H9 (cell line): ENCODE measurements around the gene ZC4H2. TPM values are rescaled to one million over a fixed set of nuclear protein-coding genes. Genes with fewer than 3 reads are reported as not detected.

Experiments used
- DNase-seq: peaks from one replicate; pipeline ENCODE4 v3.0.0-alpha.2; 2017
- H2AFZ ChIP-seq: one replicate; pipeline ENCODE4 v1.6.1; 2013; ENCODE audit warnings: mild to moderate bottlenecking, low read length, control low read depth, moderate library complexity
- H2AK5ac ChIP-seq: 2 replicates; pipeline ENCODE4 v1.6.1; 2013; ENCODE audit warnings: low read length, control low read depth, mixed read lengths; ENCODE audit not compliant: insufficient read length
- H2BK120ac ChIP-seq: one replicate; pipeline ENCODE4 v1.6.1; 2013; ENCODE audit warnings: low read depth, mild to moderate bottlenecking, low read length, control low read depth, inconsistent platforms; ENCODE audit not compliant: poor library complexity, severe bottlenecking
- H2BK12ac ChIP-seq: 2 replicates; pipeline ENCODE4 v1.6.1; 2013; ENCODE audit warnings: low read length, control low read depth, mixed read lengths, low read depth; ENCODE audit not compliant: insufficient read length
- H2BK15ac ChIP-seq: 2 replicates; pipeline ENCODE4 v1.6.1; 2013; ENCODE audit warnings: low read depth, low read length, control low read depth
- H2BK20ac ChIP-seq: one replicate; pipeline ENCODE4 v1.6.1; 2013; ENCODE audit warnings: low read depth, mild to moderate bottlenecking, low read length, control low read depth, inconsistent platforms; ENCODE audit not compliant: poor library complexity, severe bottlenecking
- H2BK5ac ChIP-seq: 2 replicates; pipeline ENCODE4 v1.6.1; 2013; ENCODE audit warnings: low read length, control low read depth, mixed read lengths; ENCODE audit not compliant: insufficient read length
- H3K14ac ChIP-seq: 2 replicates; pipeline ENCODE4 v1.6.1; 2013; ENCODE audit warnings: low read length, control low read depth; ENCODE audit not compliant: insufficient read depth
- H3K18ac ChIP-seq: 2 replicates; pipeline ENCODE4 v1.6.1; 2013; ENCODE audit warnings: low read depth, mild to moderate bottlenecking, mixed read lengths, low read length, control low read depth; ENCODE audit not compliant: insufficient read length
- H3K23ac ChIP-seq: 2 replicates; pipeline ENCODE4 v1.6.1; 2013; ENCODE audit warnings: low read length, control low read depth, mixed read lengths, low read depth; ENCODE audit not compliant: insufficient read length
- H3K23me2 ChIP-seq: 2 replicates; pipeline ENCODE4 v1.6.1; 2013; ENCODE audit warnings: low read depth, mild to moderate bottlenecking, mixed read lengths, low read length, control low read depth; ENCODE audit not compliant: insufficient read length, poor library complexity, severe bottlenecking
- H3K27ac ChIP-seq: 2 replicates; pipeline ENCODE4 v1.5.1; 2013; ENCODE audit warnings: low read length, control low read depth, mixed read lengths, low read depth; ENCODE audit not compliant: insufficient read length
- H3K27me3 ChIP-seq: 2 replicates; pipeline ENCODE4 v1.6.1; 2013; ENCODE audit warnings: low read length, control low read depth, inconsistent platforms; ENCODE audit not compliant: insufficient read depth
- H3K4ac ChIP-seq: 2 replicates; pipeline ENCODE4 v1.6.1; 2013; ENCODE audit warnings: low read depth, mild to moderate bottlenecking, control low read depth, inconsistent platforms, low read length, moderate library complexity
- H3K4me1 ChIP-seq: 2 replicates; pipeline ENCODE4 v1.6.1; 2013; ENCODE audit warnings: low read length, control low read depth, inconsistent platforms; ENCODE audit not compliant: insufficient read depth
- H3K4me2 ChIP-seq: 2 replicates; pipeline ENCODE4 v1.6.1; 2013; ENCODE audit warnings: low read length, control low read depth, mixed read lengths; ENCODE audit not compliant: insufficient read length, insufficient read depth
- H3K56ac ChIP-seq: 2 replicates; pipeline ENCODE4 v1.6.1; 2013; ENCODE audit warnings: low read depth, mild to moderate bottlenecking, mixed read lengths, low read length, control low read depth; ENCODE audit not compliant: insufficient read length
- H3K79me1 ChIP-seq: 2 replicates; pipeline ENCODE4 v1.6.1; 2013; ENCODE audit warnings: low read depth, mild to moderate bottlenecking, moderate library complexity, low read length, control low read depth, inconsistent platforms; ENCODE audit not compliant: insufficient read depth, poor library complexity, severe bottlenecking
- H3K79me2 ChIP-seq: 2 replicates; pipeline ENCODE4 v1.6.1; 2013; ENCODE audit warnings: low read length, control low read depth, inconsistent platforms; ENCODE audit not compliant: insufficient read depth
- H3K9ac ChIP-seq: 2 replicates; pipeline ENCODE4 v1.6.1; 2013; ENCODE audit warnings: low read length, control low read depth, mixed read lengths; ENCODE audit not compliant: insufficient read length; ENCODE audit errors: extremely low read depth
- H3K9me3 ChIP-seq: one replicate; pipeline ENCODE4 v1.6.1; 2013; ENCODE audit warnings: low read depth, low read length, inconsistent platforms; ENCODE audit not compliant: control insufficient read depth
- H3T11ph ChIP-seq: one replicate; pipeline ENCODE4 v1.6.1; 2013; ENCODE audit warnings: mild to moderate bottlenecking, low read length, control low read depth, inconsistent platforms
- H4K20me1 ChIP-seq: one replicate; pipeline ENCODE4 v1.6.1; 2013; ENCODE audit not compliant: control insufficient read depth, insufficient read length, insufficient read depth
- H4K5ac ChIP-seq: 2 replicates; pipeline ENCODE4 v1.6.1; 2013; ENCODE audit warnings: low read depth, mild to moderate bottlenecking, mixed read lengths, low read length, control low read depth; ENCODE audit not compliant: insufficient read length
- H4K8ac ChIP-seq: replicated peaks from 2 replicates; pipeline ENCODE4 v1.6.1; 2013; ENCODE audit warnings: low read length, control low read depth, mixed read lengths, low read depth; ENCODE audit not compliant: insufficient read length
- H4K91ac ChIP-seq: 2 replicates; pipeline ENCODE4 v1.6.1; 2013; ENCODE audit warnings: low read depth, mild to moderate bottlenecking, moderate library complexity, mixed read lengths, low read length, control low read depth; ENCODE audit not compliant: insufficient read length
- H3K27ac Mint-ChIP-seq, 3 experiments: 2 replicates in 2 of 3; 3 replicates in 1 of 3; pipeline ENCODE4 v1.8.0; 2020 to 2021; ENCODE audit warnings: mixed read lengths in 3 of 3, mild to moderate bottlenecking in 1 of 3, moderate library complexity in 1 of 3
- H3K27me3 Mint-ChIP-seq: 2 replicates; pipeline ENCODE4 v1.8.0; 2021; ENCODE audit warnings: low read depth, mild to moderate bottlenecking, moderate library complexity, mixed read lengths
- H3K36me3 Mint-ChIP-seq, 3 experiments: 2 replicates in 2 of 3; 3 replicates in 1 of 3; pipeline ENCODE4 v1.8.0; 2020 to 2021; ENCODE audit warnings: low read depth in 3 of 3, mixed read lengths in 3 of 3; ENCODE audit not compliant: insufficient read depth in 1 of 3
- H3K4me1 Mint-ChIP-seq, 2 experiments: 2 replicates each; pipeline ENCODE4 v1.8.0; 2020; ENCODE audit warnings: mixed read lengths in 2 of 2
- H3K4me3 Mint-ChIP-seq, 2 experiments: 2 replicates in 1 of 2; 3 replicates in 1 of 2; pipeline ENCODE4 v1.8.0; 2020 to 2021; ENCODE audit warnings: mild to moderate bottlenecking in 2 of 2, mixed read lengths in 2 of 2, moderate library complexity in 1 of 2
- H3K9me3 Mint-ChIP-seq, 2 experiments: 2 replicates in 1 of 2; 3 replicates in 1 of 2; pipeline ENCODE4 v1.8.0; 2020; ENCODE audit warnings: mild to moderate bottlenecking in 2 of 2, mixed read lengths in 2 of 2, moderate library complexity in 1 of 2
- CTCF ChIP-seq: fragments of 200-600 bp; sonication (generic); conservative IDR thresholded peaks from 3 replicates; pipeline ENCODE4 v1.8.0; 2021; ENCODE audit warnings: antibody characterized with exemption, mild to moderate bottlenecking
- total RNA-seq: library from RNA; stranded (reverse); gene quantifications from 2 replicates; pipeline ENCODE4 v1.2.1, GENCODE V29; 2021

Gene ZC4H2
- total RNA-seq, 1 experiment from 2014 or later, result 32.4 TPM

GRCh38 chrX:64867217-64867616 lies 109.0 kb downstream of the ZC4H2 start:
- H2AK5ac ChIP-seq, result no peak overlapping the region
- no peak overlapping the region for H2BK5ac ChIP-seq
- H3K27ac ChIP-seq, result no peak overlapping the region
- H3K56ac ChIP-seq, result no peak overlapping the region
- no peak overlapping the region for H3K4me2 ChIP-seq
- no peak overlapping the region for H3T11ph ChIP-seq
- H2BK15ac ChIP-seq, result no peak overlapping the region
- H3K79me1 ChIP-seq, result no peaks in the 10 kb centered on the region
- H3K27me3 ChIP-seq, result no peaks in the 10 kb centered on the region
- no peaks in the 10 kb centered on the region for H3K23me2 ChIP-seq
- H2BK120ac ChIP-seq, result no peak overlapping the region
- no peak overlapping the region for H4K8ac ChIP-seq
- no peak overlapping the region for H2BK12ac ChIP-seq
- no peak for DNase-seq
- no peak overlapping the region for H2BK20ac ChIP-seq
- Mint-ChIP-seq H3K27ac (no peak overlapping the region), H3K4me1 (no peaks in the 10 kb centered on the region), H3K27me3 (no peaks in the 10 kb centered on the region), H3K36me3 (peaks cover 0 to 5% (median 2%) of the 10 kb centered on the region in 3 experiments; a peak in 4 of 7 replicates), H3K9me3 (peaks cover 74 to 86% of the 10 kb centered on the region in 2 experiments), H3K4me3 (no peak overlapping the region)
- H3K18ac ChIP-seq, result no peak overlapping the region
- H3K14ac ChIP-seq, result no peak overlapping the region
- H3K79me2 ChIP-seq, result no peaks in the 10 kb centered on the region
- no peaks in the 10 kb centered on the region for H3K4me1 ChIP-seq
- no peaks in the 10 kb centered on the region for H4K20me1 ChIP-seq
- H3K9ac ChIP-seq, result no peak overlapping the region
- no peak for TF ChIP-seq CTCF
- no peak overlapping the region for H3K23ac ChIP-seq
- no peak overlapping the region for H4K91ac ChIP-seq
- H3K4ac ChIP-seq, result no peak overlapping the region
- H3K9me3 ChIP-seq, result peaks cover 26% of the 10 kb centered on the region
- H4K5ac ChIP-seq, result no peak overlapping the region
- H2AFZ ChIP-seq, result no peak overlapping the region

Other genes starting within 250 kb of the ZC4H2 start
- gene ZC3H12B, start 58.4 kb upstream of the ZC4H2 start, total RNA-seq, result 2.6 and 2.8 TPM in 2 replicates